HepG2 (cell line): ENCODE measurements around the gene C21orf91. TPM values are rescaled to one million over a fixed set of nuclear protein-coding genes. Genes with fewer than 3 reads are reported as not detected.

ENCODE experiments used
- FOXK2 ChIP-seq: fragments of 450-650 bp; IDR thresholded peaks from 2 replicates; pipeline ENCODE4 v1.6.1; 2016
- FOXP1 ChIP-seq, 2 experiments: fragments of 450-650 bp in 1 of 2; IDR thresholded peaks; 2 replicates each; pipeline ENCODE4 v1.6.1; 2017 to 2018; ENCODE audit warnings: antibody characterized with exemption in 1 of 2
- JARID2 ChIP-seq: sonication (generic); formaldehyde crosslinking; IDR thresholded peaks from 2 replicates; pipeline ENCODE4 v1.8.1; 2023; ENCODE audit warnings: missing genetic modification reagents, inconsistent platforms; ENCODE audit not compliant: insufficient replicate concordance
- KDM1A ChIP-seq: IDR thresholded peaks from 2 replicates; pipeline ENCODE4 v1.6.1; 2016; ENCODE audit warnings: missing compliant biosample characterization
- MED1 ChIP-seq: sonication (generic); formaldehyde crosslinking; IDR thresholded peaks from 2 replicates; pipeline ENCODE4 v1.4.0; 2020; ENCODE audit warnings: missing genetic modification reagents
- NR2F6 ChIP-seq, 2 experiments: IDR thresholded peaks; 2 replicates each; pipeline ENCODE4 v1.6.1; 2016; ENCODE audit warnings: antibody characterized with exemption in 1 of 2, mild to moderate bottlenecking in 1 of 2
- ZNF329 ChIP-seq: sonication (generic); formaldehyde crosslinking; IDR thresholded peaks from 2 replicates; pipeline ENCODE4 v1.9.0; 2021; ENCODE audit warnings: low read depth, mild to moderate bottlenecking, missing genetic modification reagents
- ZNF530 ChIP-seq: sonication (generic); formaldehyde crosslinking; IDR thresholded peaks from 2 replicates; pipeline ENCODE4 v1.5.0; 2020; ENCODE audit warnings: low read depth, mild to moderate bottlenecking, missing genetic modification reagents
- ZNF761 ChIP-seq: sonication (generic); formaldehyde crosslinking; conservative IDR thresholded peaks from 2 replicates; pipeline ENCODE4 v1.4.0; 2020; ENCODE audit warnings: mild to moderate bottlenecking, missing genetic modification reagents
- polyA plus RNA-seq, 8 experiments: library from polyadenylated mRNA; depleted of rRNA in 3 of 8; stranded (reverse) in 7 of 8; unstranded in 1 of 8; fragments of >200 nt; fragmentation: Illumina TruSeq in 4 of 8; extraction: Trizol in 4 of 8; gene quantifications; 2 replicates each; pipeline versions ENCODE4 v1.2.1 to v1.2.3, GENCODE V29; 2011 to 2016; ENCODE audit warnings: low read depth in 4 of 8, missing spikeins in 1 of 8, mixed read lengths in 1 of 8; ENCODE audit not compliant: insufficient read depth in 1 of 8
- total RNA-seq, 5 experiments: library from RNA; depleted of rRNA; stranded (reverse); fragments of >200 nt; fragmentation: Illumina TruSeq; extraction: Trizol; gene quantifications; 2 replicates each; pipeline ENCODE4 v1.2.3, GENCODE V29; 2016; ENCODE audit warnings: low read depth in 1 of 5
- TF ChIP-seq, protein P1 (sequence below): IDR thresholded peaks from 2 replicates; pipeline ENCODE4 v1.6.1; 2016; ENCODE audit warnings: low read depth, missing genetic modification reagents, missing compliant biosample characterization
- TF ChIP-seq, protein P2 (sequence below): conservative IDR thresholded peaks from 2 replicates; pipeline ENCODE4 v1.6.1; 2018; ENCODE audit warnings: missing genetic modification reagents
- TF ChIP-seq, protein P3 (sequence below): fragments of 450-650 bp; IDR thresholded peaks from 2 replicates; pipeline ENCODE4 v1.6.1; 2017
- TF ChIP-seq, protein P4 (sequence below), 2 experiments: sonication (generic) in 1 of 2; formaldehyde crosslinking in 1 of 2; IDR thresholded peaks; 2 replicates each; pipeline versions ENCODE4 v1.4.0 to v1.6.1; 2018 to 2020; ENCODE audit warnings: missing genetic modification reagents in 2 of 2, borderline replicate concordance in 1 of 2, low read depth in 1 of 2, mild to moderate bottlenecking in 1 of 2, missing biosample characterization in 1 of 2

C21orf91 gene
- total and polyA plus RNA-seq, 2 of the 13 experiments (the other 11 are each of a cell fraction or from before 2014, with no cell fraction given), result 2.9 to 7.8 TPM

DNA sequence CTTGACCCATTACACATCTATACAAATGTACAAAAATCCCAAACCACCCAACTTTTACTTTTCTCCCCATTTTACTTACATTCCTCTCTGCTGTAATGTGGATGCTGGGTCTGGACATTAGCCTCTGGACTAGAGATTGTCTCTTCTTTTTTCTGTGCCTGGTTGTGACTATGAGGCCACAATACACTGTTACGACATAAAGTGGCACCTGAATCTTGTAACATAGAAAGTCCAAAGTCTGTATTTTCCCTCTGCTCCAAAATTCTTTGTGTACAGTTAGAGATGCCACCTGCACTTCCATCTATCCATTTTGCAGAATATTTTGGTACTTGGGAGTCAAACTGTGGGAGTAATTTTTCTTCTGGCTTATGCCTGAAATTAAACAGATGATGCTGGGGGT is 22.7 kb downstream of the C21orf91 start (continued):
- TF ChIP-seq, protein P1, sequence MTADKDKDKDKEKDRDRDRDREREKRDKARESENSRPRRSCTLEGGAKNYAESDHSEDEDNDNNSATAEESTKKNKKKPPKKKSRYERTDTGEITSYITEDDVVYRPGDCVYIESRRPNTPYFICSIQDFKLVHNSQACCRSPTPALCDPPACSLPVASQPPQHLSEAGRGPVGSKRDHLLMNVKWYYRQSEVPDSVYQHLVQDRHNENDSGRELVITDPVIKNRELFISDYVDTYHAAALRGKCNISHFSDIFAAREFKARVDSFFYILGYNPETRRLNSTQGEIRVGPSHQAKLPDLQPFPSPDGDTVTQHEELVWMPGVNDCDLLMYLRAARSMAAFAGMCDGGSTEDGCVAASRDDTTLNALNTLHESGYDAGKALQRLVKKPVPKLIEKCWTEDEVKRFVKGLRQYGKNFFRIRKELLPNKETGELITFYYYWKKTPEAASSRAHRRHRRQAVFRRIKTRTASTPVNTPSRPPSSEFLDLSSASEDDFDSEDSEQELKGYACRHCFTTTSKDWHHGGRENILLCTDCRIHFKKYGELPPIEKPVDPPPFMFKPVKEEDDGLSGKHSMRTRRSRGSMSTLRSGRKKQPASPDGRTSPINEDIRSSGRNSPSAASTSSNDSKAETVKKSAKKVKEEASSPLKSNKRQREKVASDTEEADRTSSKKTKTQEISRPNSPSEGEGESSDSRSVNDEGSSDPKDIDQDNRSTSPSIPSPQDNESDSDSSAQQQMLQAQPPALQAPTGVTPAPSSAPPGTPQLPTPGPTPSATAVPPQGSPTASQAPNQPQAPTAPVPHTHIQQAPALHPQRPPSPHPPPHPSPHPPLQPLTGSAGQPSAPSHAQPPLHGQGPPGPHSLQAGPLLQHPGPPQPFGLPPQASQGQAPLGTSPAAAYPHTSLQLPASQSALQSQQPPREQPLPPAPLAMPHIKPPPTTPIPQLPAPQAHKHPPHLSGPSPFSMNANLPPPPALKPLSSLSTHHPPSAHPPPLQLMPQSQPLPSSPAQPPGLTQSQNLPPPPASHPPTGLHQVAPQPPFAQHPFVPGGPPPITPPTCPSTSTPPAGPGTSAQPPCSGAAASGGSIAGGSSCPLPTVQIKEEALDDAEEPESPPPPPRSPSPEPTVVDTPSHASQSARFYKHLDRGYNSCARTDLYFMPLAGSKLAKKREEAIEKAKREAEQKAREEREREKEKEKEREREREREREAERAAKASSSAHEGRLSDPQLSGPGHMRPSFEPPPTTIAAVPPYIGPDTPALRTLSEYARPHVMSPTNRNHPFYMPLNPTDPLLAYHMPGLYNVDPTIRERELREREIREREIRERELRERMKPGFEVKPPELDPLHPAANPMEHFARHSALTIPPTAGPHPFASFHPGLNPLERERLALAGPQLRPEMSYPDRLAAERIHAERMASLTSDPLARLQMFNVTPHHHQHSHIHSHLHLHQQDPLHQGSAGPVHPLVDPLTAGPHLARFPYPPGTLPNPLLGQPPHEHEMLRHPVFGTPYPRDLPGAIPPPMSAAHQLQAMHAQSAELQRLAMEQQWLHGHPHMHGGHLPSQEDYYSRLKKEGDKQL (CRISPR knock-in tag), result no peak
- TF ChIP-seq NR2F6 (IDR thresholded peaks at IDR 0.05), result no peak
- TF ChIP-seq NR2F6 (CRISPR knock-in tag; IDR thresholded peaks at IDR 0.05), result no peak
- TF ChIP-seq, protein P2, sequence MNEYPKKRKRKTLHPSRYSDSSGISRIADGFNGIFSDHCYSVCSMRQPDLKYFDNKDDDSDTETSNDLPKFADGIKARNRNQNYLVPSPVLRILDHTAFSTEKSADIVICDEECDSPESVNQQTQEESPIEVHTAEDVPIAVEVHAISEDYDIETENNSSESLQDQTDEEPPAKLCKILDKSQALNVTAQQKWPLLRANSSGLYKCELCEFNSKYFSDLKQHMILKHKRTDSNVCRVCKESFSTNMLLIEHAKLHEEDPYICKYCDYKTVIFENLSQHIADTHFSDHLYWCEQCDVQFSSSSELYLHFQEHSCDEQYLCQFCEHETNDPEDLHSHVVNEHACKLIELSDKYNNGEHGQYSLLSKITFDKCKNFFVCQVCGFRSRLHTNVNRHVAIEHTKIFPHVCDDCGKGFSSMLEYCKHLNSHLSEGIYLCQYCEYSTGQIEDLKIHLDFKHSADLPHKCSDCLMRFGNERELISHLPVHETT (CRISPR knock-in tag), result no peak
- no peak for TF ChIP-seq MED1 (CRISPR knock-in tag)
- TF ChIP-seq ZNF530 (CRISPR knock-in tag), result no peak
- TF ChIP-seq, protein P3, sequence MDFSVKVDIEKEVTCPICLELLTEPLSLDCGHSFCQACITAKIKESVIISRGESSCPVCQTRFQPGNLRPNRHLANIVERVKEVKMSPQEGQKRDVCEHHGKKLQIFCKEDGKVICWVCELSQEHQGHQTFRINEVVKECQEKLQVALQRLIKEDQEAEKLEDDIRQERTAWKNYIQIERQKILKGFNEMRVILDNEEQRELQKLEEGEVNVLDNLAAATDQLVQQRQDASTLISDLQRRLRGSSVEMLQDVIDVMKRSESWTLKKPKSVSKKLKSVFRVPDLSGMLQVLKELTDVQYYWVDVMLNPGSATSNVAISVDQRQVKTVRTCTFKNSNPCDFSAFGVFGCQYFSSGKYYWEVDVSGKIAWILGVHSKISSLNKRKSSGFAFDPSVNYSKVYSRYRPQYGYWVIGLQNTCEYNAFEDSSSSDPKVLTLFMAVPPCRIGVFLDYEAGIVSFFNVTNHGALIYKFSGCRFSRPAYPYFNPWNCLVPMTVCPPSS, result no peak
- TF ChIP-seq FOXP1 (IDR thresholded peaks at IDR 0.05), result no peak
- 0 out of 2 replicates have a peak, but pooled peaks have one; percentile 15 for TF ChIP-seq FOXP1 (CRISPR knock-in tag; IDR thresholded peaks at IDR 0.05)
- TF ChIP-seq, protein P4, sequence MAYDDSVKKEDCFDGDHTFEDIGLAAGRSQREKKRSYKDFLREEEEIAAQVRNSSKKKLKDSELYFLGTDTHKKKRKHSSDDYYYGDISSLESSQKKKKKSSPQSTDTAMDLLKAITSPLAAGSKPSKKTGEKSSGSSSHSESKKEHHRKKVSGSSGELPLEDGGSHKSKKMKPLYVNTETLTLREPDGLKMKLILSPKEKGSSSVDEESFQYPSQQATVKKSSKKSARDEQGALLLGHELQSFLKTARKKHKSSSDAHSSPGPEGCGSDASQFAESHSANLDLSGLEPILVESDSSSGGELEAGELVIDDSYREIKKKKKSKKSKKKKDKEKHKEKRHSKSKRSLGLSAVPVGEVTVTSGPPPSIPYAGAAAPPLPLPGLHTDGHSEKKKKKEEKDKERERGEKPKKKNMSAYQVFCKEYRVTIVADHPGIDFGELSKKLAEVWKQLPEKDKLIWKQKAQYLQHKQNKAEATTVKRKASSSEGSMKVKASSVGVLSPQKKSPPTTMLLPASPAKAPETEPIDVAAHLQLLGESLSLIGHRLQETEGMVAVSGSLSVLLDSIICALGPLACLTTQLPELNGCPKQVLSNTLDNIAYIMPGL (CRISPR knock-in tag; IDR thresholded peaks at IDR 0.05; ENCODE audit: borderline replicate concordance in 1 of 2, low read depth in 1 of 2), result no peak
- no peak for TF ChIP-seq JARID2
- no peak for TF ChIP-seq ZNF761 (CRISPR knock-in tag)
- TF ChIP-seq FOXK2, result no peak
- TF ChIP-seq ZNF329 (CRISPR knock-in tag), result no peak
- TF ChIP-seq KDM1A (CRISPR knock-in tag), result 0 out of 2 replicates have a peak, but pooled peaks have one; percentile 48
